ENCODE results near the gene SKOR1.

DNA sequence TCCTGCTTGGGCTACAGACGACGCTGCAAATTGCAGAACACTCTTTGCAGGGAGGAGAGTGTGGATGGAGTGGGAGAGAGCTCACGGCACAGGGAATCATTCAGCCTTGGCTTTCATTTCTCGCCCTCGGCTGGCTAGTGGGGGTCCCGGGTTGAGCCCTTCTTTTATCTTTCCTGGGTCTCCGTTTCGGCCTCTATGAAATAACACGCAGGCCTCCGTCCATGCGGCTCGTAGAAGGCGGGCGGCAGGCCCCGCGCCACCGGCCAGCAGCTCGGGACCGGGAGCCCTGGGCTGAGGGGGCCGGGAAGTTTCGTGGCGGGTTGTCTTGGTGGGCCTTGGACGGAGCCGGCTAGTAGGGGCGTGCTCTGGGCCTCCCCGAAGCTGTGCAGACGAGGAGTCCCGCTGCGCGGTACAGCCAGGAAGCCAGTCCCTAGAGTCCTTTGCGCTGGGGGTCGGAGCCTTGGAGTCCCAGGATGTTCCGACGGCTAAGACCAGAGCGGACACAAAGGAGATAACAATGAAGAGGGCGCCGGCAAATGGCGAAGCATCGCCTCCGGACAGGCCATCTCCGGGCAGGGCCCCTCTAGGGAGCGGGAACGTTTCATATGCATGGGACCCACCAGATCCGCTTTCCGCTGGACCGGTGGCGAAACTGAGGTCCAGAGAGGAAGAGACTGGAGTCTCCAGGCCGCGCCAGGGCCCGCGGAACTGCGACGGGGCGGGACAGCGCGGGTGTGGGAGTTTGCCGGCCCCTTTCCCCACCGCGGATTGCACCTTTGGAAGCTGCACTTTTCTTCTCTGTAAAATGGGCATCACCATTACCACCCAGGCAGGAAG, 10.2 kb downstream of the SKOR1 start:
- TF ChIP-seq POLR2A (IDR thresholded peaks at IDR 0.05; ENCODE audit: low read depth, low read length) (no peak), RFX5 (IDR thresholded peaks at IDR 0.05; ENCODE audit: low read depth, low read length) (no peak), TAF1 (IDR thresholded peaks at IDR 0.05; ENCODE audit: borderline replicate concordance, low read depth, low read length) (no peak), HCFC1 (IDR thresholded peaks at IDR 0.05; ENCODE audit: low read length) (no peak)
- TF ChIP-seq, protein P1, sequence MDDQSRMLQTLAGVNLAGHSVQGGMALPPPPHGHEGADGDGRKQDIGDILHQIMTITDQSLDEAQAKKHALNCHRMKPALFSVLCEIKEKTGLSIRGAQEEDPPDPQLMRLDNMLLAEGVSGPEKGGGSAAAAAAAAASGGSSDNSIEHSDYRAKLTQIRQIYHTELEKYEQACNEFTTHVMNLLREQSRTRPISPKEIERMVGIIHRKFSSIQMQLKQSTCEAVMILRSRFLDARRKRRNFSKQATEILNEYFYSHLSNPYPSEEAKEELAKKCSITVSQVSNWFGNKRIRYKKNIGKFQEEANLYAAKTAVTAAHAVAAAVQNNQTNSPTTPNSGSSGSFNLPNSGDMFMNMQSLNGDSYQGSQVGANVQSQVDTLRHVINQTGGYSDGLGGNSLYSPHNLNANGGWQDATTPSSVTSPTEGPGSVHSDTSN (IDR thresholded peaks at IDR 0.05; ENCODE audit: insufficient replicate concordance, low read depth, low read length) = no peak
- TF ChIP-seq, protein P2, sequence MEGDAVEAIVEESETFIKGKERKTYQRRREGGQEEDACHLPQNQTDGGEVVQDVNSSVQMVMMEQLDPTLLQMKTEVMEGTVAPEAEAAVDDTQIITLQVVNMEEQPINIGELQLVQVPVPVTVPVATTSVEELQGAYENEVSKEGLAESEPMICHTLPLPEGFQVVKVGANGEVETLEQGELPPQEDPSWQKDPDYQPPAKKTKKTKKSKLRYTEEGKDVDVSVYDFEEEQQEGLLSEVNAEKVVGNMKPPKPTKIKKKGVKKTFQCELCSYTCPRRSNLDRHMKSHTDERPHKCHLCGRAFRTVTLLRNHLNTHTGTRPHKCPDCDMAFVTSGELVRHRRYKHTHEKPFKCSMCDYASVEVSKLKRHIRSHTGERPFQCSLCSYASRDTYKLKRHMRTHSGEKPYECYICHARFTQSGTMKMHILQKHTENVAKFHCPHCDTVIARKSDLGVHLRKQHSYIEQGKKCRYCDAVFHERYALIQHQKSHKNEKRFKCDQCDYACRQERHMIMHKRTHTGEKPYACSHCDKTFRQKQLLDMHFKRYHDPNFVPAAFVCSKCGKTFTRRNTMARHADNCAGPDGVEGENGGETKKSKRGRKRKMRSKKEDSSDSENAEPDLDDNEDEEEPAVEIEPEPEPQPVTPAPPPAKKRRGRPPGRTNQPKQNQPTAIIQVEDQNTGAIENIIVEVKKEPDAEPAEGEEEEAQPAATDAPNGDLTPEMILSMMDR (IDR thresholded peaks at IDR 0.05 in 2 of 3, conservative IDR thresholded peaks at IDR 0.05 in 1 of 3; ENCODE audit: control insufficient read depth in 2 of 3, extremely low read depth in 1 of 3, insufficient read depth in 1 of 3, low read depth in 3 of 3, low read length in 3 of 3) = 0 out of 6 replicates have a peak, but pooled peaks of 1 of the 3 experiments have one; percentile 6

Measured in GM12878 (cell line).